ENCODE data around the gene ILF3. TPM values are rescaled to one million over a fixed set of nuclear protein-coding genes. Genes with fewer than 3 reads are reported as not detected.

ILF3 gene
- total RNA-seq (2014; rRNA removed; shearing (Covaris generic)): 308 and 347 TPM in 2 replicates
- 553 and 569 TPM in 2 replicates for total RNA-seq (2022)
- percentile 96 among the genes with signal in this experiment for Bru-seq, nascent RNA
- BruChase-seq, experiment 1, labeled RNA remaining after a 6-hour chase: percentile 98 among the genes with signal in this experiment
- percentile 98 among the genes with signal in this experiment for BruChase-seq, experiment 2, labeled RNA remaining after a 2-hour chase
- long read RNA-seq, full-length matches to known transcripts: 34 of 263 reads
- long read RNA-seq, partial matches to known transcripts: 191 of 263 reads
- long read RNA-seq, other reads (novel, unspliced or antisense): 38 of 263 reads

DNA sequence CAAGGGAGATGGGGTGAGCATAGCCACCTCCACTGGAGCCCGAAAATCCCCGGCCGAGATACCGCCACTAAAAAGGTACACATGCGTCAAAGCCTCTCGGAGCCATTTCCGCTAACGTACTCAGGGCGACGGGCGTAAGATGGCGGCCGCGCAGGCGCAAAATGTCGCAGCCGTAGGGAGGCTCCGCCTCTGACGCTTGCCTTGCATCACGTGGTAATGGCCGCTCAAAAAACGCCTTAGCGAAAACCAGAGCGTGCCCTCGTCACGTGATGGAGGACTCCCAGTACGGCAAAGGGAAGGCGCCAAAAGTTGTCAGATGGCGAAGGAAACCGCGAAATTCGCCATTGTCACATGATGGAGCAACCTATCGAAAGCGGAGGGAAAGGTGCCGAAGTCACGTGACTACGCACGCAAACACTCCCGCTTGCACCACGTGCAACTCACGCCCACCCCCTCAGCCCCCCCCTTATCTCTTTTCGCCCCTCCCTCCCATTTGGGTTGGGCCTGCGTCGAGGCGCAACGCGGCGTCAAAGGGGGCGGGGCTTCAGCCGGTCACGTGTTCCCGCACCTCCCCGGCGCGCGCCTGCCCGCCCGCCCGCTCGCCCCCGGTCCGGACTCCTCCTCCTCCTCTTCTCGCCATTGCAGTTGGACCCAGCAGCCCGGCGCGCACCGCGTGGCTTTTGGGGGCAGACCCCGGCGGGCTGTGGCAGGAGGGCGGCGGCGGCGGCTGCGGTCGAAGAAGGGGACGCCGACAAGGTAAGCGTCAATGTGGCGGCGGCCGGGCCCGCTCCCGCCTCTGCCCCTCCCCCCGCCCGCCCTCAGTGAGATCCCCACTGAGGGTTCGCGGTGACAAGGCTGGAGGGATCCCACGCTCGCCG is at the start of gene ILF3:
ILF3 (plus strand) TSS at position 615 of the 878 bp plus-strand sequence. CDS start 16,260 bp downstream, outside the sequence.
- H3K4me1 ChIP-seq (ENCODE audit: insufficient read depth, low read length, poor library complexity, severe bottlenecking): peaks cover 42% of the 10 kb centered on the region
- H3K4me3 ChIP-seq (ENCODE audit: low read depth, low read length, poor library complexity, severe bottlenecking): peak within 1 kb of the TSS; percentile 100
- H2AFZ ChIP-seq (ENCODE audit: low read length): peak within 1 kb of the TSS; percentile 29; the same call in 1 of the 2 replicates
- H3K4me2 ChIP-seq (ENCODE audit: low read length): peak within 1 kb of the TSS; percentile 94
- peaks cover 67% of the 10 kb centered on the region for H3K79me2 ChIP-seq (ENCODE audit: insufficient read depth, low read depth, low read length)
- ChIA-PET CTCF (ENCODE audit: unreplicated experiment) (no interaction called here), POLR2A (interaction anchor here (0.6 kb wide), 1 partner anchor 56 kb away, joined by 3 read pairs; no protein-coding TSS in a partner anchor)
- BruUV-seq (replicated peaks): no TSS peak
- no peaks in the 10 kb centered on the region for H3K9me3 ChIP-seq (ENCODE audit: low read length)
- H4K20me1 ChIP-seq (ENCODE audit: insufficient read depth, low read length): peaks cover 22% of the 10 kb centered on the region
- no peak for TF ChIP-seq EZH2phosphoT487 (IDR thresholded peaks at IDR 0.05; ENCODE audit: borderline replicate concordance, low read depth, low read length)
- TF ChIP-seq, protein P1, sequence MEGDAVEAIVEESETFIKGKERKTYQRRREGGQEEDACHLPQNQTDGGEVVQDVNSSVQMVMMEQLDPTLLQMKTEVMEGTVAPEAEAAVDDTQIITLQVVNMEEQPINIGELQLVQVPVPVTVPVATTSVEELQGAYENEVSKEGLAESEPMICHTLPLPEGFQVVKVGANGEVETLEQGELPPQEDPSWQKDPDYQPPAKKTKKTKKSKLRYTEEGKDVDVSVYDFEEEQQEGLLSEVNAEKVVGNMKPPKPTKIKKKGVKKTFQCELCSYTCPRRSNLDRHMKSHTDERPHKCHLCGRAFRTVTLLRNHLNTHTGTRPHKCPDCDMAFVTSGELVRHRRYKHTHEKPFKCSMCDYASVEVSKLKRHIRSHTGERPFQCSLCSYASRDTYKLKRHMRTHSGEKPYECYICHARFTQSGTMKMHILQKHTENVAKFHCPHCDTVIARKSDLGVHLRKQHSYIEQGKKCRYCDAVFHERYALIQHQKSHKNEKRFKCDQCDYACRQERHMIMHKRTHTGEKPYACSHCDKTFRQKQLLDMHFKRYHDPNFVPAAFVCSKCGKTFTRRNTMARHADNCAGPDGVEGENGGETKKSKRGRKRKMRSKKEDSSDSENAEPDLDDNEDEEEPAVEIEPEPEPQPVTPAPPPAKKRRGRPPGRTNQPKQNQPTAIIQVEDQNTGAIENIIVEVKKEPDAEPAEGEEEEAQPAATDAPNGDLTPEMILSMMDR (conservative IDR thresholded peaks at IDR 0.05; ENCODE audit: low read length): no peak
- peak within 1 kb of the TSS; percentile 88 for H3K27ac ChIP-seq (ENCODE audit: low read depth, low read length, poor library complexity, severe bottlenecking)
- peak; percentile 100 for DNase-seq (ENCODE audit: low spot score)
- intact Hi-C loops (cut with micrococcal nuclease; ENCODE audit: unreplicated experiment): loop anchor here (2.0 to 10.0 kb wide), 5 partner anchors 47 to 541 kb away; partner anchors contain the start of genes CDC37, CDKN2D, KANK2 and KRI1
- no peaks in the 10 kb centered on the region for H3K9me2 ChIP-seq (ENCODE audit: insufficient read depth, low read length)
- peaks cover 53% of the 10 kb centered on the region for H3K36me3 ChIP-seq (ENCODE audit: insufficient read depth, low read length)

DNA sequence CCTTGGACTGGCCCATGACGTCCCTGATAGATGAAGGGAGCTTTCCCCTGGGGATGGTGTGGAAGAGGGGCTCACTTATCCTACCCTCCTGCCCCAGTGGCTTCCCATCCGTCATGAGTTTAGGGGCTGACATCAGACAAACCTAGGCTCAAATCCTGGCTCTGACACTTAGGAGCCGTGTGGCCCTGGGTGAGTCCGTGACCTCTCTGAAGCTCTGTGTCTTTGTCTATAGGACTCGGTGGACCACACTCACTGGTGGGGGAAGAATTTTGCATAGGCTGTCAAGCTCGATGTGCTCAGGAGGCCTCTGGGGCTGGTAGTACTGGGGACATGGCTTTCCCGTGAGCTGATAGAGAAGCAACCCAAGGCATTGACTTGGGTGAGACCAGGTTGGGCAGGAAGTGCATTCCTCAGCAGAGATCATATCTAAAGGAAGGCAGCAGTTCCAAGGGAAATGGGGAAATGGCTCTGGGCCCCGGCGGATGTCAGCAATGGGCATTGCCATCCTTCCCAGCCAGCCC is 49.6 kb upstream of the ILF3 start:
- no TSS peak for BruUV-seq (replicated peaks)
- Histone ChIP-seq H2AFZ (ENCODE audit: low read length) (no peak overlapping the region), H3K9me3 (ENCODE audit: low read length) (no peaks in the 10 kb centered on the region), H3K27ac (ENCODE audit: low read depth, low read length, poor library complexity, severe bottlenecking) (peak overlapping the region; percentile 93), H3K4me2 (ENCODE audit: low read length) (peak overlapping the region; percentile 97), H4K20me1 (ENCODE audit: insufficient read depth, low read length) (0 out of 2 replicates have a peak, but pooled peaks cover 3% of the 10 kb centered on the region), H3K4me1 (ENCODE audit: insufficient read depth, low read length, poor library complexity, severe bottlenecking) (peaks cover 40% of the 10 kb centered on the region), H3K79me2 (ENCODE audit: insufficient read depth, low read depth, low read length) (peaks cover 64% of the 10 kb centered on the region), H3K9me2 (ENCODE audit: insufficient read depth, low read length) (no peaks in the 10 kb centered on the region), H3K4me3 (ENCODE audit: low read depth, low read length, poor library complexity, severe bottlenecking) (peak overlapping the region; percentile 93), H3K36me3 (ENCODE audit: insufficient read depth, low read length) (peaks cover 24% of the 10 kb centered on the region)
- DNase-seq (ENCODE audit: low spot score): peak; percentile 73
- ChIA-PET CTCF (ENCODE audit: unreplicated experiment) (interaction anchor here (1.0 to 1.1 kb wide), 2 partner anchors 23 to 40 kb away, joined by 3 to 5 read pairs; no protein-coding TSS in a partner anchor), POLR2A (interaction anchor here (0.5 to 3.4 kb wide), 6 partner anchors 9 to 60 kb away, joined by 3 to 22 read pairs (median 4); no protein-coding TSS in a partner anchor)
- TF ChIP-seq EZH2phosphoT487 (IDR thresholded peaks at IDR 0.05; ENCODE audit: borderline replicate concordance, low read depth, low read length): no peak
- TF ChIP-seq, protein P1 (conservative IDR thresholded peaks at IDR 0.05; ENCODE audit: low read length): no peak
- intact Hi-C loops (cut with micrococcal nuclease; ENCODE audit: unreplicated experiment): loop anchor here (5.0 kb wide), 1 partner anchor 367 kb away; no protein-coding TSS in a partner anchor

All from OCI-LY7 (cell line).